Measurements from ENCODE around the gene TEX2.
"Not testable (repeated sequence)": the region's sequence is repeated elsewhere in the genome, so short reads cannot be mapped to it uniquely, and the experiment has no call there.

TEX2 gene

GRCh38 chr17:64139542-64139941 lies 123.5 kb downstream of the TEX2 start:
- no peak for DNase-seq (ENCODE audit: low spot score)

DNA sequence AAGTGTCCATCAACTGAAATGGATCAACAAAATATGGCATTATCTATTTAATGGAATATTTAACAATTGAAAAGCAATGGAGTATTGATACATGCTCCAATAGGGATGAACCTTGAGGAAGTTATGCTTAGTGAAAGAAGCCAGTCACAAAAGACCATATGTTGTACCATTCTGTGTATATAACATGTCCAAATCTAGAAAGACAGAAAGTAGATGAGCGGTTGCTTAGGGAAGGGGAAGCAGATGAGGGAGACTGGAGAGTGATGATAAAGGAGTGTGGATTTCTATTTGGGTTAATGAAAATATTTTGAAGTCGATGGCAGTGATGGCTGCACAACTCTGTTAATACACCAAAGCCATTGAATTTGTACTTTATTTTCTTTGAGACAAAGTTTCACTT lies 124.6 kb downstream of the TEX2 start:
- no peak for DNase-seq (ENCODE audit: low spot score)

- DNase-seq (ENCODE audit: low spot score), result no peak
Observed at GRCh38 chr17:64135000-64135399, 128.1 kb downstream of the TEX2 start.

GRCh38 chr17:64134216-64134970 lies 128.7 kb downstream of the TEX2 start:
- DNase-seq (ENCODE audit: low spot score), result no peak

DNA sequence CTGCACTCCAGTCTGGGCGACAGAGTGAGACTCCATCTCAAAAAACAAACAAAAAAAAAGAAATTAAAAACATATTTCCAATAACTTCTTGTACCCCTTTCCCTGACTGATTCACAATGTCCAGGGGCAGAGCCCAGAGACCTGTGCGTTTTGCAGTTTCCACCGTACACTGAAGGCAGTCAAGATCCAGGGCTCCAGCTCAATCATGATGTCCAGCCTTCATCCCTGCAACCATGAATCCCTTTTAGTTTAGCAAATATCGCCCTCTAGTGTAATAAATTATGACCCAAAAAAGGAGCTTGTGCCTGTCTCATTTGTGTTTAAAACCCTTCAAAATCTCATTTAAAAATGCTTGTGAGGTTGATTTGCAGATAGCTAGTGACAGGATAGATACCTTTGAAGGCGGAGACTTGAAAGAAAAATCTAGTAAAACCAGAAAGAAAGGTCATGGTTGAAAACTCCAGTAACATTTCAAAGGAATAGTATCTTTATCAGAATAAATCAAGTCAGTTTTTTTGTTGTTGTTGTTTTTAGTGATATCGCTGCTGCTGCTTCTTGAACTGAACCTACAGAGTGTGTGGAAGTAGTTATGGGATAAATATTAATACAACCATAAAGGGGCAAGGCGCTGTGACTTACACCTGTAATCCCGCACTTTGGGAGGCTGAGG lies 129.4 kb downstream of the TEX2 start:
- DNase-seq (ENCODE audit: low spot score), result peak; percentile 77

DNA sequence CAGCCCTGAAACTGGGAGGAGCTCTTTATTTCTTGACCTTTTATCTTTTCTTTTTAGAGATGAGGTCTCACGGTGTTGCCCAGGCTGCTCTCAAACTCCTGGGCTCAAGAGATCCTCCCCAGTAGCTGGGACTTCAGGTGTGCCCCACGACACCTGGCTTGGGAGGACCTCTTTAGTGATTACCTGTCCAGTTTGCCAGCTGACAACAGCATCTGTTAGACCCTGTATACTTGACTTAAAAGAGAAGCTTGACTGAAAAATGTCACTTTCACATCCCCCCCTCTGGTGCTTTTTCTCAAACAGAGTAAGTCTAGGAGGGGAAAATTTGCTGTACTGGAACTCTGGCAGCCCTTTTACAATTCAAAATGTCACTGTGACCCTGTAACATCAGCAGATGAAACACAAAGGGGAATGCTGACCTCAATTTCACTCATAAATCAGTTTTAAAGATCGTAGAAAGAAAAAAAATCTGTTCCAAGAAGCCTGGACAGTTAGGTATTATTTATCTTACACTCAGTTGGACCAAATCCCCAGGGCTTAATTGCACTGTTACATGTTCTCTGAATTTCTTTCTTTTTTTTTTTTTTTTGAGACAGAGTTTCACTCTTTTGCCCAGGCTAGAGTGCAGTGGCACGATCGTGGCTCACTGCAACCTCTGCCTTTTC lies 131.3 kb downstream of the TEX2 start:
- DNase-seq (ENCODE audit: low spot score), result no peak

DNA sequence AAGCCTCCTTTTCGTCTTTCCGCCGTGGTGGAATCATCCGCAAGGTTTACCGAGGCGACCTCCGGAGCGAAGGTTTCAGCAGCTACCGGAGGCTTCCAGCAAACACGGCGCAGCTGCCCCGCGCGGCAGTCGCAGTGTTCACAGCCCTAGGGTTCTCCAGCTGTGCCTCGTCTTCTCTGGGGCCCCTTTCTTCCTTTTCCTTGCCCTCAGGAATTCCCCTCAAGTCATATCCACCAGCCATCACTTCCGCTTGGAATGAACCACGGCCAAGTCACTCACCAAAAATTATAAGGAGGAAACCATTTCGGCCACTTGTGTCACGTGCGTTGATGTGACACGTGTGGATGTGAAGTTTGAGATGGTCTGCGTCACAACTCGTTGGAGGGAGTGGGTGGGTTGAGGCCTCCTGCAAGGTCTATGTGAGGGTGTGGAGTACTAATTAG lies 132.5 kb downstream of the TEX2 start:
- DNase-seq (ENCODE audit: low spot score), result peak; percentile 45

- DNase-seq (ENCODE audit: low spot score), result peak; percentile 88
Observed at GRCh38 chr17:64129765-64130558, 133.1 kb downstream of the TEX2 start, which contains the start of gene ERN1. ERN1 (minus strand) TSS chr17:64130144; CDS start chr17:64130029, 115 bp downstream.

DNA sequence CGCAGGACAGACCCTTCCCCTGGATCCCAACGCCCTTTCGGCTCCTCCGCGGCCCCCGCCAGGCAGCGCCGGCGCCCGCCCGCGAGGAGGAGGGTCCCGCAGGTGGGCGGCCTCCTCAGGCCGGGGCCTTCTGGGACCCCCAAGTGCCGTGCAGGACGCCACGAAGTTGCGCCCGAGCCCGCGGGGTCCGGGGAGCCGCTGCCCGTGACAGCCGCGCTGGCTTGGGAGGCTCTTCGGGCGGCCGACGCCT lies 133.6 kb downstream of the TEX2 start:
- DNase-seq (ENCODE audit: low spot score), result no peak

DNA sequence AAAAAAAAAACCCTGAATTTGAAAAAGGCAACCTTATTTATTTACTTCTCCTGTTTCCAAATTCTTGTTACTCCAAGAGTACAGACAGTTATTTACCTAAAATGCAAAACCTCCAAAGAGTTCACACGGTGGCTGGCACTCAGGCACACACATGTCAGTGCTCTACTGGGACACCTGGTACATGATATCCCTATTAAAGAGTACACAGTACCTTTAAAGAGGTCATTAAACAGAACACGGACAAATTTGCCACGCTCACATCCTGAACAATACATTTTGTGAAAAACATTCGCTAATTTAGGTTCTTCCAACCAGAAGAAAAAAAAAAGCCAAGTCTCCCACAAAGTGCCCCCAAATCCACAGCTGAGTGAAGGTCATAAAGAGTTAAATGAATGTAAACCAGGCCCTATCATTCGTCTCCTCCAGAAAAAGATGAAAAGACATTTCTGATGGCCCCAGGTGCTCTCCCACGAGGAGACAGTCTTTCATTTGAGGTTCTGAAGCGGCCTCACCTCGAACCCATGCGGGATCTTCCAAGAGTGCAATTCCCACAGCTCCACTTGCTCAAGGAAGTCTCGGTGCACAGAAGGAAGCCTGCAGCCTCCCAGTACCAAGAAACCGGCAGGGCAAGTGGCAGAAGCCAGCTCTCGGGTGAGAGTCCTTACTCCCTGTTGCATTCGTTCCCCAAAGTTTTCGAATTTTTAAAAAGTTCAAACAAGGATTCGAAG lies 134.1 kb downstream of the TEX2 start:
- no peak for DNase-seq (ENCODE audit: low spot score)

GRCh38 chr17:64126918-64127317 lies 136.1 kb downstream of the TEX2 start:
- no peak for DNase-seq (ENCODE audit: low spot score)

GRCh38 chr17:64125937-64126336 lies 137.1 kb downstream of the TEX2 start:
- no peak for DNase-seq (ENCODE audit: low spot score)

GRCh38 chr17:64124609-64125008 lies 138.5 kb downstream of the TEX2 start:
- DNase-seq (ENCODE audit: low spot score), result no peak

DNA sequence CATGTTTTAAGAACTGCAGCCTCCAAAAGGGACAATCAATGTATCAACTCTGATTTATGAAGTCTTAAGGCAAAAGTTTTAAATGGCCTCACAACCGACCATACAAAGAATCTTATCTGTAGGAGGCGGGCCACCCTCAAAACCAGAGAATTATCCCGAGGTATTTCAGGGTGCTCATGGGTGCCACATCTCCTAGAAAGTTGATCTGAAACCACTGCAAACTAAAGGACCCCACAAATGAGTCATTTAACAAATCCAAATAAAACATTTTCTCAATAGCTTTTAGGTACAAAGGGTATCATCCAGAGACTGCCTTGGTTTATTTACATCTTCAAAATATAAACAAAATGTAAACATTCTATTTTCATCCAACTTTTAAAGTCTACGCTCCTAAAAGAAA lies 139.9 kb downstream of the TEX2 start:
- DNase-seq (ENCODE audit: low spot score), result no peak

GRCh38 chr17:64120972-64121786 lies 141.9 kb downstream of the TEX2 start:
- DNase-seq (ENCODE audit: low spot score), result not testable (repeated sequence)

- no peak for DNase-seq (ENCODE audit: low spot score)
Observed at GRCh38 chr17:64120159-64120810, 142.8 kb downstream of the TEX2 start.

DNA sequence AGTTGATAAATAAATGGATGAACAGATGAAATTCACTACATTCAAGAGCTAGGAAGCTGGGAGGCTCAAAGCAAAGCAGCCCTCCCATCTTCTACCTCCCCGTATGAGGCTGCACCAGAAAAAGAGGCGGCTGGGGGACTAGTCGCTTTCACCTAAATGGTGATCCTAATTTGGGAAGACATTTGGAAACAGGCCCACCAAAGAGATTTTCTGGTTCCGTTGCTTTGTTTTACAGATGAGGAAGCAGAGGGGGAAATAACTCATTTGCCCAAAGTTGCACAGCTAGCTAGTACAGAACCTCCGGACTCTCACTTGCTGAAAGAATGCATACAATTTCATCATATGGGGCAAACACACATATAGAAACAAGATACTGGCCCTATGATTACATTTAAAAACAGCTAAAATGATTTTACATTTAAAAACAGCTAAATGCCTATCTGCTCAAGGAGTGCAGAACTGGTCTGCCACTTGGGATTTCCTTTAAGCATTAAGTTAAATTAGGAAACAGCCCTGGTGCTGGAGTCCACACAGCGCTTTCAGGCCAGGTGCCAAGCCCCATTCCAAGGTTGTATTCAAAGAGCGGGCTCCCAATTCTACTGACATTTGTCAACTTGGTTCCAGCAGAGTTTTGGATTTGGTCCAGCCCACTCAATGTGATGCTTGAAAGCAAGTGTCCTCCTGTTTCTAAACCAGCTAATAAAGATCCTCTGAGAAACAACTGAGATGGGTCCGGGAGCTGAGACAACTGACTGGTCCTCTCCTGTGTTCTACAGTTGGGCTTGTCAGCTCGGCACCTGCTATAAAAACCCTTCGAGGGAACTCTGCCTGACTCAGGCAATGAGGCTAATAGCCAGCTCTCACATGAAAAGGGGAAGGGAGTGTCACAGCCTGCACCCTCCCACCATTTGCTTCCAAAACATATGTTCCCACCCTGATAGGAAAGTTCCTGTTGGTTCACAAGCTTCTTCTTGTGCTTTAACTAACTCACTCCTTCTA lies 144.8 kb downstream of the TEX2 start:
- DNase-seq (ENCODE audit: low spot score), result peak; percentile 28

- no peak for DNase-seq (ENCODE audit: low spot score)
Observed at GRCh38 chr17:64115822-64116534, 147.1 kb downstream of the TEX2 start.
